Activated CD4-positive, alpha-beta T cell treated with anti-CD3 and anti-CD28 coated beads, Interleukin-2, Interleukin-6, amounts not matched to agents 100 ng/mL and 50 ng/mL, durations not matched to agents 16 hours and 8 hours (primary cell): Measurements from ENCODE around the gene GORASP1.

ENCODE experiments used
- DNase-seq: peaks from one replicate; pipeline ENCODE4 v3.0.0-alpha.2; 2020

GORASP1 gene

GRCh38 chr3:39140341-39140971 is 33.0 kb upstream of the GORASP1 start:
- no peak for DNase-seq

GRCh38 chr3:39139442-39139841 is 32.0 kb upstream of the GORASP1 start:
- DNase-seq: no peak

- DNase-seq: peak; percentile 27
These were observed 31.5 kb upstream of the GORASP1 start for GRCh38 chr3:39138804-39139415.

- no peak for DNase-seq
These were observed 30.8 kb upstream of the GORASP1 start for GRCh38 chr3:39137991-39138803.

- DNase-seq: no peak
These were observed 30.1 kb upstream of the GORASP1 start for GRCh38 chr3:39137435-39137936.

- DNase-seq: no peak
These were observed 29.4 kb upstream of the GORASP1 start for GRCh38 chr3:39136533-39137434.

GRCh38 chr3:39135170-39135805 is 27.9 kb upstream of the GORASP1 start:
- no peak for DNase-seq

GRCh38 chr3:39134305-39134704 is 26.9 kb upstream of the GORASP1 start:
- DNase-seq: no peak

GRCh38 chr3:39133822-39134221 is 26.4 kb upstream of the GORASP1 start:
- DNase-seq: no peak

- DNase-seq: no peak
These were observed 25.7 kb upstream of the GORASP1 start for GRCh38 chr3:39133093-39133490.

- no peak for DNase-seq
These were observed 25.0 kb upstream of the GORASP1 start for GRCh38 chr3:39132096-39133092.

GRCh38 chr3:39130693-39131265 is 23.4 kb upstream of the GORASP1 start:
- DNase-seq: no peak

- no peak for DNase-seq
These were observed 22.6 kb upstream of the GORASP1 start for GRCh38 chr3:39130026-39130425.

GRCh38 chr3:39128951-39129350 is 21.5 kb upstream of the GORASP1 start:
- DNase-seq: no peak

- DNase-seq: no peak
These were observed 20.5 kb upstream of the GORASP1 start for GRCh38 chr3:39127908-39128304.

GRCh38 chr3:39127269-39127907 is 20.0 kb upstream of the GORASP1 start:
- DNase-seq: no peak

- peak; percentile 29 for DNase-seq
These were observed 19.2 kb upstream of the GORASP1 start for GRCh38 chr3:39126532-39127071.

GRCh38 chr3:39125841-39126500 is 18.5 kb upstream of the GORASP1 start:
- DNase-seq: no peak
